ENCODE data around the gene UGT8.

Gene UGT8

GRCh38 chr4:114561590-114561989 is 37.0 kb upstream of the UGT8 start:
- Histone ChIP-seq H3K23ac (ENCODE audit: low read depth, low read length, poor library complexity) (no peak overlapping the region), H3K9ac (ENCODE audit: low read depth, low read length, poor library complexity) (no peak overlapping the region), H3K4me2 (ENCODE audit: insufficient read depth, low read length, poor library complexity, severe bottlenecking) (no peak overlapping the region), H3K14ac (ENCODE audit: low read length) (no peak overlapping the region), H4K91ac (ENCODE audit: low read depth, low read length, poor library complexity) (no peak overlapping the region), H3K27me3 (ENCODE audit: control insufficient read depth in 3 of 3, insufficient read depth in 3 of 3, low read depth in 1 of 3, low read length in 3 of 3) (no peaks in the 10 kb centered on the region), H3K9me3 (replicated peaks in 1 of 2; ENCODE audit: control insufficient read depth in 2 of 2, insufficient read depth in 1 of 2, low read depth in 1 of 2, low read length in 2 of 2) (peaks cover 4 to 10% of the 10 kb centered on the region in 2 donors), H3K79me1 (ENCODE audit: low read depth, low read length) (no peaks in the 10 kb centered on the region), H4K8ac (ENCODE audit: low read depth, low read length) (no peak overlapping the region), H3K4me3 (ENCODE audit: low read length in 2 of 2) (no peak overlapping the region), H2BK120ac (ENCODE audit: low read depth, low read length) (no peak overlapping the region), H3K4ac (ENCODE audit: low read length) (no peak overlapping the region), H2AFZ (ENCODE audit: low read length) (no peak overlapping the region), H2BK5ac (ENCODE audit: low read length) (no peak overlapping the region), H2BK12ac (ENCODE audit: low read length) (no peak overlapping the region), H2AK5ac (ENCODE audit: low read depth, low read length) (no peak overlapping the region), H3K18ac (ENCODE audit: low read length) (no peak overlapping the region), H2BK15ac (ENCODE audit: low read length) (no peak overlapping the region), H3K4me1 (ENCODE audit: control insufficient read depth in 2 of 2, insufficient read depth in 1 of 2, low read depth in 1 of 2, low read length in 2 of 2) (no peaks in the 10 kb centered on the region), H3K27ac (replicated peaks; ENCODE audit: low read length) (no peak overlapping the region), H3K36me3 (replicated peaks in 1 of 2; ENCODE audit: control insufficient read depth in 2 of 2, insufficient read depth in 2 of 2, low read length in 2 of 2) (no peaks in the 10 kb centered on the region)
- DNase-seq (ENCODE audit: low spot score), result no peak
- WGBS, 2 donors (ENCODE audit: extremely low coverage in 2 of 2, insufficient read length in 2 of 2, insufficient replicate concordance in 1 of 2), result no CpG with 5 or more reads among the region's 1 CpG

GRCh38 chr4:114562176-114562904 is 36.3 kb upstream of the UGT8 start:
- Histone ChIP-seq H2BK5ac (ENCODE audit: low read length) (no peak overlapping the region), H2BK12ac (ENCODE audit: low read length) (no peak overlapping the region), H3K23ac (ENCODE audit: low read depth, low read length, poor library complexity) (no peak overlapping the region), H2AFZ (ENCODE audit: low read length) (no peak overlapping the region), H2BK15ac (ENCODE audit: low read length) (no peak overlapping the region), H4K8ac (ENCODE audit: low read depth, low read length) (no peak overlapping the region), H3K4me1 (ENCODE audit: control insufficient read depth in 2 of 2, insufficient read depth in 1 of 2, low read depth in 1 of 2, low read length in 2 of 2) (no peaks in the 10 kb centered on the region), H3K27me3 (ENCODE audit: control insufficient read depth in 3 of 3, insufficient read depth in 3 of 3, low read depth in 1 of 3, low read length in 3 of 3) (no peaks in the 10 kb centered on the region), H3K9me3 (replicated peaks in 1 of 2; ENCODE audit: control insufficient read depth in 2 of 2, insufficient read depth in 1 of 2, low read depth in 1 of 2, low read length in 2 of 2) (peaks cover 4 to 8% of the 10 kb centered on the region in 2 donors), H4K91ac (ENCODE audit: low read depth, low read length, poor library complexity) (no peak overlapping the region), H3K79me1 (ENCODE audit: low read depth, low read length) (no peaks in the 10 kb centered on the region), H2AK5ac (ENCODE audit: low read depth, low read length) (no peak overlapping the region), H3K4me3 (ENCODE audit: low read length in 2 of 2) (no peak overlapping the region), H3K18ac (ENCODE audit: low read length) (no peak overlapping the region), H3K36me3 (replicated peaks in 1 of 2; ENCODE audit: control insufficient read depth in 2 of 2, insufficient read depth in 2 of 2, low read length in 2 of 2) (no peaks in the 10 kb centered on the region), H3K9ac (ENCODE audit: low read depth, low read length, poor library complexity) (no peak overlapping the region), H3K27ac (replicated peaks; ENCODE audit: low read length) (no peak overlapping the region), H2BK120ac (ENCODE audit: low read depth, low read length) (no peak overlapping the region), H3K4me2 (ENCODE audit: insufficient read depth, low read length, poor library complexity, severe bottlenecking) (no peak overlapping the region), H3K14ac (ENCODE audit: low read length) (no peak overlapping the region), H3K4ac (ENCODE audit: low read length) (no peak overlapping the region)
- no peak for DNase-seq (ENCODE audit: low spot score)
- 100% methylated on average over 1 of the region's 2 CpGs; no CpG with 5 or more reads in 1 of the 2 donors for WGBS, 2 donors (ENCODE audit: extremely low coverage in 2 of 2, insufficient read length in 2 of 2, insufficient replicate concordance in 1 of 2)

GRCh38 chr4:114563536-114564315 is 34.9 kb upstream of the UGT8 start:
- Histone ChIP-seq H3K27me3 (ENCODE audit: control insufficient read depth in 3 of 3, insufficient read depth in 3 of 3, low read depth in 1 of 3, low read length in 3 of 3) (no peaks in the 10 kb centered on the region), H3K27ac (replicated peaks; ENCODE audit: low read length) (no peak overlapping the region), H2BK15ac (ENCODE audit: low read length) (no peak overlapping the region), H2BK120ac (ENCODE audit: low read depth, low read length) (no peak overlapping the region), H3K9me3 (replicated peaks in 1 of 2; ENCODE audit: control insufficient read depth in 2 of 2, insufficient read depth in 1 of 2, low read depth in 1 of 2, low read length in 2 of 2) (peaks cover 0 to 2% of the 10 kb centered on the region in 2 donors), H4K8ac (ENCODE audit: low read depth, low read length) (no peak overlapping the region), H3K4me3 (ENCODE audit: low read length in 2 of 2) (no peak overlapping the region), H3K4ac (ENCODE audit: low read length) (no peak overlapping the region), H3K79me1 (ENCODE audit: low read depth, low read length) (no peaks in the 10 kb centered on the region), H2AFZ (ENCODE audit: low read length) (no peak overlapping the region), H2AK5ac (ENCODE audit: low read depth, low read length) (no peak overlapping the region), H4K91ac (ENCODE audit: low read depth, low read length, poor library complexity) (no peak overlapping the region), H3K4me2 (ENCODE audit: insufficient read depth, low read length, poor library complexity, severe bottlenecking) (no peak overlapping the region), H3K14ac (ENCODE audit: low read length) (no peak overlapping the region), H3K18ac (ENCODE audit: low read length) (no peak overlapping the region), H3K4me1 (ENCODE audit: control insufficient read depth in 2 of 2, insufficient read depth in 1 of 2, low read depth in 1 of 2, low read length in 2 of 2) (no peaks in the 10 kb centered on the region), H3K36me3 (replicated peaks in 1 of 2; ENCODE audit: control insufficient read depth in 2 of 2, insufficient read depth in 2 of 2, low read length in 2 of 2) (no peaks in the 10 kb centered on the region), H3K9ac (ENCODE audit: low read depth, low read length, poor library complexity) (no peak overlapping the region), H3K23ac (ENCODE audit: low read depth, low read length, poor library complexity) (no peak overlapping the region), H2BK12ac (ENCODE audit: low read length) (no peak overlapping the region), H2BK5ac (ENCODE audit: low read length) (no peak overlapping the region)
- WGBS, 2 donors (ENCODE audit: extremely low coverage in 2 of 2, insufficient read length in 2 of 2, insufficient replicate concordance in 1 of 2), result no CpG with 5 or more reads among the region's 5 CpGs
- DNase-seq (ENCODE audit: low spot score), result no peak

GRCh38 chr4:114577386-114577785 is 21.2 kb upstream of the UGT8 start:
- Histone ChIP-seq H2BK120ac (ENCODE audit: low read depth, low read length) (no peak overlapping the region), H3K18ac (ENCODE audit: low read length) (no peak overlapping the region), H2BK15ac (ENCODE audit: low read length) (no peak overlapping the region), H2BK12ac (ENCODE audit: low read length) (no peak overlapping the region), H3K9ac (ENCODE audit: low read depth, low read length, poor library complexity) (no peak overlapping the region), H4K8ac (ENCODE audit: low read depth, low read length) (no peak overlapping the region), H2BK5ac (ENCODE audit: low read length) (no peak overlapping the region), H3K9me3 (replicated peaks in 1 of 2; ENCODE audit: control insufficient read depth in 2 of 2, insufficient read depth in 1 of 2, low read depth in 1 of 2, low read length in 2 of 2) (no peaks in the 10 kb centered on the region), H2AK5ac (ENCODE audit: low read depth, low read length) (no peak overlapping the region), H3K4me1 (ENCODE audit: control insufficient read depth in 2 of 2, insufficient read depth in 1 of 2, low read depth in 1 of 2, low read length in 2 of 2) (no peaks in the 10 kb centered on the region), H3K27me3 (ENCODE audit: control insufficient read depth in 3 of 3, insufficient read depth in 3 of 3, low read depth in 1 of 3, low read length in 3 of 3) (no peaks in the 10 kb centered on the region), H3K4me3 (ENCODE audit: low read length in 2 of 2) (no peak overlapping the region), H3K27ac (replicated peaks; ENCODE audit: low read length) (no peak overlapping the region), H3K4ac (ENCODE audit: low read length) (no peak overlapping the region), H3K36me3 (replicated peaks in 1 of 2; ENCODE audit: control insufficient read depth in 2 of 2, insufficient read depth in 2 of 2, low read length in 2 of 2) (no peaks in the 10 kb centered on the region), H3K79me1 (ENCODE audit: low read depth, low read length) (no peaks in the 10 kb centered on the region), H3K4me2 (ENCODE audit: insufficient read depth, low read length, poor library complexity, severe bottlenecking) (no peak overlapping the region), H3K14ac (ENCODE audit: low read length) (no peak overlapping the region), H4K91ac (ENCODE audit: low read depth, low read length, poor library complexity) (no peak overlapping the region), H2AFZ (ENCODE audit: low read length) (no peak overlapping the region), H3K23ac (ENCODE audit: low read depth, low read length, poor library complexity) (no peak overlapping the region)
- WGBS, 2 donors (ENCODE audit: extremely low coverage in 2 of 2, insufficient read length in 2 of 2, insufficient replicate concordance in 1 of 2), result no CpG with 5 or more reads among the region's 2 CpGs
- no peak for DNase-seq (ENCODE audit: low spot score)

Data from neuronal stem cell (in vitro differentiated cells).